RWPE2 (cell line): ENCODE data around the gene ANXA6.

Experiments
- ATAC-seq: fragments of 200-7000 bp; cut with Tn5 transposase; 3 replicates; pipeline ENCODE4 v1.9.1; 2021; ENCODE audit warnings: low read depth
- DNase-seq: peaks from one replicate; pipeline ENCODE4 v3.0.0-alpha.2; 2020; ENCODE audit warnings: low spot score
- H3K27ac ChIP-seq: fragments of 450-650 bp; 2 replicates; pipeline ENCODE4 v1.5.1; 2017; ENCODE audit warnings: mild to moderate bottlenecking; ENCODE audit not compliant: poor library complexity, severe bottlenecking
- H3K27me3 ChIP-seq: fragments of 250-450 bp; sonication (Bioruptor Pico); 2 replicates; pipeline ENCODE4 v1.5.1; 2021; ENCODE audit warnings: mild to moderate bottlenecking, moderate library complexity; ENCODE audit not compliant: insufficient read depth, poor library complexity, severe bottlenecking
- H3K36me3 ChIP-seq: fragments of 250-450 bp; sonication (Bioruptor Pico); 2 replicates; pipeline ENCODE4 v1.5.1; 2020; ENCODE audit warnings: low read depth, mild to moderate bottlenecking, moderate library complexity
- H3K4me1 ChIP-seq: fragments of 250-450 bp; sonication (Bioruptor Pico); 2 replicates; pipeline ENCODE4 v1.5.1; 2021; ENCODE audit warnings: mild to moderate bottlenecking, moderate library complexity; ENCODE audit not compliant: insufficient read depth, poor library complexity, severe bottlenecking
- H3K4me3 ChIP-seq: fragments of 250-450 bp; sonication (Bioruptor Pico); 2 replicates; pipeline ENCODE4 v1.5.1; 2021; ENCODE audit warnings: mild to moderate bottlenecking, moderate library complexity; ENCODE audit not compliant: severe bottlenecking
- H3K9me3 ChIP-seq: fragments of 250-450 bp; sonication (Bioruptor Pico); 2 replicates; pipeline ENCODE4 v1.5.1; 2021; ENCODE audit warnings: mild to moderate bottlenecking, moderate library complexity; ENCODE audit not compliant: severe bottlenecking
- CTCF ChIP-seq: fragments of 450-650 bp; IDR thresholded peaks from one replicate; pipeline ENCODE4 v1.5.1; 2017; ENCODE audit warnings: mild to moderate bottlenecking, moderate library complexity; ENCODE audit not compliant: poor library complexity, severe bottlenecking

ANXA6 gene

GRCh38 chr5:151174612-151175101 lies 17.1 kb upstream of the ANXA6 start:
- H3K4me1 ChIP-seq: no peaks in the 10 kb centered on the region
- DNase-seq (no peak), ATAC-seq (no peak)
- H3K9me3 ChIP-seq: no peaks in the 10 kb centered on the region
- H3K27ac ChIP-seq: no peak overlapping the region
- H3K27me3 ChIP-seq: no peaks in the 10 kb centered on the region
- no peak for TF ChIP-seq CTCF
- H3K4me3 ChIP-seq: no peak overlapping the region
- H3K36me3 ChIP-seq: no peaks in the 10 kb centered on the region

DNA sequence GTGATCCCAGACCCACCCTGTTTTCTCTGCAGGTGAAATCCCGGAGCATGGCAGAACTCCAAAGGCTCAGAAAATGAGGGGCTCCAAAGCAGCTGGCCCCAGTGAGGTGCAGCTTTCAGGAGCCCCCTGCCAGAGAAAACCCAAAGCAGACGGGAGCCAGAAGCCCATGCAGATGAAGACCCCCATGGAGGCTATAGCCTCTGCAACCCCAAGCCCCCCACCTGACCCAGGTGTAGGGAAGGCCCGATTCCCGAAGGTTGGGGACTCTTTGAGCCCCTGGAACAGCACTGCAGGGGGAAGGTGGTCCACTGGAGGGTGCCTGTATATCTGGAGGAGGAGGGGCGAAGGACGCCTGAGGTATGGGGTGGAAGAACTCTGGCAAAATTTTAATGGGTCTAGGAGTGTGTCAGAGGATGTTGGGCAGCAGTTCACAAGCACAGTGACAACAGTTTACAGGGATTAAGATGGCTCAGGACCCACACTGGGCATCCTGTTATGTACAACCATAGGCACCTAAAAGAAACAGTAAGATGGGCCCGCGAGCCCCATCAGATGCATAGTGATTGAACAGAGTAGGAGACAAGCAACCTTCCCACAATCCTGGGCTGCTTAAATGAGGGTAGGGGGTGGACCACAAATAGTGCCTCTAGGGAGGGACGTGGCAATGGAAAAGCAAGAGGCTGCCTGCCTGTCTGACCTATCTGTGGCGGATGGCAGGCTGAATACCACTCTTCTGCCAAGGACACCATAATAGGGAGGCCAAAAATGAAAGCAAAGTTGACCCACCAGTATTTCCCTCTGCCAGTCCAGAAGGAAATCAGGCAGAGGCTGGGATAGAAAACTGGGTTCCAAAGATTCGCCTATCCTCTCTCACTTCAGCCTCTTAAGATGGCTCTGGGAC lies 16.4 kb upstream of the ANXA6 start:
- H3K4me3 ChIP-seq: no peak overlapping the region
- no peaks in the 10 kb centered on the region for H3K27me3 ChIP-seq
- H3K4me1 ChIP-seq: no peaks in the 10 kb centered on the region
- H3K27ac ChIP-seq: no peak overlapping the region
- 0 out of 3 replicates have a peak, but pooled peaks have one; percentile 20 for ATAC-seq
- H3K9me3 ChIP-seq: no peaks in the 10 kb centered on the region
- H3K36me3 ChIP-seq: no peaks in the 10 kb centered on the region
- no peak for DNase-seq
- TF ChIP-seq CTCF: no peak

DNA sequence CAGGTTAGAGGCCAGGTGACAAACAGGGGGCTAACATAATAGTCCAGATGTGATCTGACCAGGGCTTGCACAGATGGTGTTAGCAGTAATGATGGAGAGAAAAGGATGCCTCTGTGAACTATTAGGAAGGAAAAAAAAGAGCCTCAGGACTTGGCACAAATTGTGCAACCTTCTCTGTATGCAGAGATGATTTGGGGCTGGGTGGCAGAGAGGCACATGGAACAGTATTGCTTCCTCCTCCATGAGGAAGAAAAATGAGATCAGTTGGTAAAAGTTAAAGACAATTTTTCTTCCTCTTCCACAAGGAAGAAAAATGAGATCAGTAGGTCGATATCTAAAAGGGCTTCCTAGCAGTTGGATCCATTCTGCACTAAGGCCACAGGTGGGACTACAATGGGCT lies 13.9 kb upstream of the ANXA6 start:
- no peak for TF ChIP-seq CTCF
- no peak for ATAC-seq
- Histone ChIP-seq H3K9me3 (no peaks in the 10 kb centered on the region), H3K27ac (no peak overlapping the region), H3K4me1 (no peaks in the 10 kb centered on the region), H3K27me3 (no peaks in the 10 kb centered on the region), H3K4me3 (no peak overlapping the region), H3K36me3 (no peaks in the 10 kb centered on the region)
- no peak for DNase-seq

- Histone ChIP-seq H3K27ac (no peak overlapping the region), H3K9me3 (no peaks in the 10 kb centered on the region), H3K27me3 (no peaks in the 10 kb centered on the region), H3K36me3 (no peaks in the 10 kb centered on the region), H3K4me1 (no peaks in the 10 kb centered on the region), H3K4me3 (no peak overlapping the region)
- TF ChIP-seq CTCF: no peak
- ATAC-seq (no peak), DNase-seq (no peak)
Measured at GRCh38 chr5:151168602-151169344, 11.2 kb upstream of the ANXA6 start.
